ENCODE results near the gene ENOPH1. TPM values are rescaled to one million over a fixed set of nuclear protein-coding genes. Genes with fewer than 3 reads are reported as not detected.
"Not testable (repeated sequence)": the region's sequence is repeated elsewhere in the genome, so short reads cannot be mapped to it uniquely, and the experiment has no call there.

The ENOPH1 gene
- total RNA-seq, 2 donors from 2014 or later = 47.1 to 57.3 TPM

DNA sequence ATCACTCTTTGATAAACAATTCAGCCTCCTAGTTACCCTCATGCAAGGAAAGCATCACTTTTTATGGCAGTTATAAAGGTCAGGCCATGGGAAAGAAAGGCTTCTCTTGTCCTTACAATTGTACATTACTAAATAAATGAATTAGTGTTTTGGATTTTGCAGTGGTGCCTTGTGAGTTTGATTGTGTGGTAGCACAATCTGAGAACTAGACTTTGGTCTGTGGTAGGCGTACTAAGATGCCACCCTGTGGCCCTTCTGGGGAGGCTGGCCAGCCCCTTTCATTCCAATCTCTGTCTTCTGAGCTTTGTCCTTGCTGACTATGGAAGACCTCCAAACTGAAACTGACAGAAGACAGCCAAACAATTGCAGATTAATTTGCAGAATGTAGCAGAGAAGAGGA, 42.0 kb upstream of the ENOPH1 start:
- no peaks in the 10 kb centered on the region for H3K36me3 ChIP-seq (ENCODE audit: control insufficient read depth, insufficient read depth, low read length)
- Mint-ChIP-seq H3K27me3 (ENCODE audit: insufficient read depth) (peaks cover 5% of the 10 kb centered on the region), H3K4me1 (peaks cover 2% of the 10 kb centered on the region), H3K27ac (no peak overlapping the region), H3K4me3 (no peak overlapping the region), H3K36me3 (ENCODE audit: low read depth) (no peaks in the 10 kb centered on the region), H3K9me3 (peaks cover 24% of the 10 kb centered on the region)
- H3K9ac ChIP-seq (ENCODE audit: extremely low read depth, low read length, poor library complexity, severe bottlenecking) = no peak overlapping the region
- H3K27me3 ChIP-seq (ENCODE audit: control insufficient read depth, insufficient read depth, low read length, poor library complexity, severe bottlenecking) = no peaks in the 10 kb centered on the region
- H3K4me1 ChIP-seq (ENCODE audit: control insufficient read depth, insufficient read depth, low read length) = no peaks in the 10 kb centered on the region
- peaks cover 12% of the 10 kb centered on the region for H3K9me3 ChIP-seq (ENCODE audit: control insufficient read depth, low read length)
- DNase-seq = no peak
- TF ChIP-seq, protein P1, sequence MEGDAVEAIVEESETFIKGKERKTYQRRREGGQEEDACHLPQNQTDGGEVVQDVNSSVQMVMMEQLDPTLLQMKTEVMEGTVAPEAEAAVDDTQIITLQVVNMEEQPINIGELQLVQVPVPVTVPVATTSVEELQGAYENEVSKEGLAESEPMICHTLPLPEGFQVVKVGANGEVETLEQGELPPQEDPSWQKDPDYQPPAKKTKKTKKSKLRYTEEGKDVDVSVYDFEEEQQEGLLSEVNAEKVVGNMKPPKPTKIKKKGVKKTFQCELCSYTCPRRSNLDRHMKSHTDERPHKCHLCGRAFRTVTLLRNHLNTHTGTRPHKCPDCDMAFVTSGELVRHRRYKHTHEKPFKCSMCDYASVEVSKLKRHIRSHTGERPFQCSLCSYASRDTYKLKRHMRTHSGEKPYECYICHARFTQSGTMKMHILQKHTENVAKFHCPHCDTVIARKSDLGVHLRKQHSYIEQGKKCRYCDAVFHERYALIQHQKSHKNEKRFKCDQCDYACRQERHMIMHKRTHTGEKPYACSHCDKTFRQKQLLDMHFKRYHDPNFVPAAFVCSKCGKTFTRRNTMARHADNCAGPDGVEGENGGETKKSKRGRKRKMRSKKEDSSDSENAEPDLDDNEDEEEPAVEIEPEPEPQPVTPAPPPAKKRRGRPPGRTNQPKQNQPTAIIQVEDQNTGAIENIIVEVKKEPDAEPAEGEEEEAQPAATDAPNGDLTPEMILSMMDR (conservative IDR thresholded peaks at IDR 0.05) = peak; percentile 50
- 87% methylated on average over 1 of the region's 1 CpG; no CpG with 5 or more reads in 1 of the 2 experiments for WGBS, 2 experiments (ENCODE audit: insufficient coverage in 1 of 2, insufficient read length in 1 of 2)
- H3K27ac ChIP-seq (ENCODE audit: low read depth, low read length) = no peak overlapping the region
- H3K4me3 ChIP-seq (ENCODE audit: low read length) = no peak overlapping the region

DNA sequence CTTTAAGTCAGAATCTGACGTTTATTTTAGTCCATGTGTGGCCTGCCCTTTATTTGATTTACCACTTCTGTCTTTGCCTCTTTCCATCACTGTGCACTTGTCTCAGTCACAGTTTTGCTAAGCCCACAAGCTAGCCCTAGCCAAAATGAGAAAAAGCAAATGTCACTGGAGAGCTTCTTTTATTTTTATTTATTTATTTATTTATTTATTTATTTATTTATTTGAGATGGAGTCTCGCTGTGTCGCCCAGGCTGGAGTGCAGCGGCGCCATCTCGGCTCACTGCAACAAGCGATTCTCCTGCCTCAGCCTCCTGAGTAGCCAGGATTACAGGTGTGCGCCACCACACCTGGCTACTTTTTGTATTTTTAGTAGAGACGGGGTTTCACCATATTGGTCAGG, 40.3 kb upstream of the ENOPH1 start:
- not testable (repeated sequence) for H3K27me3 Mint-ChIP-seq (ENCODE audit: insufficient read depth); H3K36me3 Mint-ChIP-seq (ENCODE audit: low read depth); H3K27ac ChIP-seq (ENCODE audit: low read depth, low read length)

DNA sequence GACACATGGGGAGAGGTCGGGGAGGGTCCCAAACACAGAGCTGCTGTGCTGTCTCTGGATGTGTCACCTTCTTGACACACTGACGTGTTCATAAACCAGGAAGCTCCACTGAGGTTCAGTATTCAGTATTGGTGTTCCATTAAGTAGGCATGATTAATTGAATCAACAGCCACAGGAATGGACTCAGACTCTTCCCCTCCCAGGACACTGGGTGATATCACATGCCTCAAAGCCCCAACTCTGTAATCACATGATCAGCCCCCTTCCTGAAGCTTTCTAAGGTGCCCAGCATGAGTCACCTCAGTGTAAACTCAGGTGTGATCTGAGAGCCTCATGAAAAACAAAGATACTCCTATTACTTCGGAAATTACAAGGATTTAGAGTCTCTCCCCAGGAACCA, 35.5 kb upstream of the ENOPH1 start:
- no peaks in the 10 kb centered on the region for H3K9me3 ChIP-seq (ENCODE audit: control insufficient read depth, low read length)
- no peaks in the 10 kb centered on the region for H3K36me3 ChIP-seq (ENCODE audit: control insufficient read depth, insufficient read depth, low read length)
- H3K4me3 Mint-ChIP-seq = no peak overlapping the region
- no peaks in the 10 kb centered on the region for H3K27me3 ChIP-seq (ENCODE audit: control insufficient read depth, insufficient read depth, low read length, poor library complexity, severe bottlenecking)
- peak; percentile 56 for DNase-seq
- H3K9ac ChIP-seq (ENCODE audit: extremely low read depth, low read length, poor library complexity, severe bottlenecking) = no peak overlapping the region
- H3K4me1 Mint-ChIP-seq = peaks cover 10% of the 10 kb centered on the region
- H3K27ac ChIP-seq (ENCODE audit: low read depth, low read length) = no peak overlapping the region
- H3K4me3 ChIP-seq (ENCODE audit: low read length) = no peak overlapping the region
- H3K27ac Mint-ChIP-seq = no peak overlapping the region
- no peaks in the 10 kb centered on the region for H3K4me1 ChIP-seq (ENCODE audit: control insufficient read depth, insufficient read depth, low read length)
- no peaks in the 10 kb centered on the region for H3K9me3 Mint-ChIP-seq
- TF ChIP-seq, protein P1 (conservative IDR thresholded peaks at IDR 0.05) = no peak
- no peaks in the 10 kb centered on the region for H3K27me3 Mint-ChIP-seq (ENCODE audit: insufficient read depth)
- WGBS, 2 experiments (ENCODE audit: insufficient coverage in 1 of 2, insufficient read length in 1 of 2) = 83 to 92% methylated on average over 3 of the region's 3 CpGs
- H3K36me3 Mint-ChIP-seq (ENCODE audit: low read depth) = no peaks in the 10 kb centered on the region

More for the DNA sequence above, 40.3 kb upstream of the ENOPH1 start:
- H3K4me1 Mint-ChIP-seq; H3K27ac Mint-ChIP-seq; H3K4me3 ChIP-seq (ENCODE audit: low read length); H3K27me3 ChIP-seq (ENCODE audit: control insufficient read depth, insufficient read depth, low read length, poor library complexity, severe bottlenecking); H3K4me3 Mint-ChIP-seq; H3K36me3 ChIP-seq (ENCODE audit: control insufficient read depth, insufficient read depth, low read length); DNase-seq; H3K4me1 ChIP-seq (ENCODE audit: control insufficient read depth, insufficient read depth, low read length); H3K9ac ChIP-seq (ENCODE audit: extremely low read depth, low read length, poor library complexity, severe bottlenecking): not testable (repeated sequence)
- peaks cover 12% of the 10 kb centered on the region for H3K9me3 ChIP-seq (ENCODE audit: control insufficient read depth, low read length)
- H3K9me3 Mint-ChIP-seq = peaks cover 20% of the 10 kb centered on the region
- 90 to 96% methylated on average over 8 to 9 of the region's 9 CpGs for WGBS, 2 experiments (ENCODE audit: insufficient coverage in 1 of 2, insufficient read length in 1 of 2)

DNA sequence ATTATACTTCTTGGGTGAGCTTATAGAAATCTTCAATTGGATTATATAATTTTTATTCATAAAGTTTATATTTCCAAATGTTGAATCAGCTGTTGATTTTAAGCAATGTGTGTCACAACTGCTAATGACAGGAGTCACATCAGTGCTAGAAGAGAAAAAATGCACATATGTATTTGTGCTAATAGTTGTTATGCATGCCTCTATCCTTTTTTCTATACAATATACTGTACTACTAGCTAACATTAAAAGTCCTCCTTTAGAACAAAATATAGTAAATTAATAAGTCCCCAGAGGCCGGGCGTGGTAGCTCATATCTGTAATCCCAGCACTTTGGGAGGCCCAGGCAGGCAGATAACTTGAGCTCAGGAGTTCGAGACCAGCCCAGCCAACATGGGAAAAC, 32.9 kb upstream of the ENOPH1 start:
- Mint-ChIP-seq H3K36me3 (ENCODE audit: low read depth) (no peaks in the 10 kb centered on the region), H3K27me3 (ENCODE audit: insufficient read depth) (peaks cover 5% of the 10 kb centered on the region), H3K4me3 (no peak overlapping the region), H3K27ac (no peak overlapping the region), H3K4me1 (peaks cover 10% of the 10 kb centered on the region), H3K9me3 (no peaks in the 10 kb centered on the region)
- no peaks in the 10 kb centered on the region for H3K4me1 ChIP-seq (ENCODE audit: control insufficient read depth, insufficient read depth, low read length)
- H3K36me3 ChIP-seq (ENCODE audit: control insufficient read depth, insufficient read depth, low read length) = no peaks in the 10 kb centered on the region
- H3K4me3 ChIP-seq (ENCODE audit: low read length) = no peak overlapping the region
- WGBS, 2 experiments (ENCODE audit: insufficient coverage in 1 of 2, insufficient read length in 1 of 2) = 92 to 98% methylated on average over 3 of the region's 3 CpGs
- DNase-seq = no peak
- no peak overlapping the region for H3K9ac ChIP-seq (ENCODE audit: extremely low read depth, low read length, poor library complexity, severe bottlenecking)
- TF ChIP-seq, protein P1 (conservative IDR thresholded peaks at IDR 0.05) = no peak
- H3K9me3 ChIP-seq (ENCODE audit: control insufficient read depth, low read length) = no peaks in the 10 kb centered on the region
- no peaks in the 10 kb centered on the region for H3K27me3 ChIP-seq (ENCODE audit: control insufficient read depth, insufficient read depth, low read length, poor library complexity, severe bottlenecking)
- H3K27ac ChIP-seq (ENCODE audit: low read depth, low read length) = no peak overlapping the region

Data from endodermal cell (in vitro differentiated cells).